HepG2 (cell line): ENCODE results near the gene ACAP3. TPM values are rescaled to one million over a fixed set of nuclear protein-coding genes. Genes with fewer than 3 reads are reported as not detected.
A peak's percentile ranks its signal among the peaks of the same experiment; 100 is the strongest.

Experiments
- ATAC-seq: fragments of 200-7000 bp; cut with Tn5 transposase; 3 replicates; pipeline ENCODE4 v1.9.1; 2020; ENCODE audit warnings: mild to moderate bottlenecking, moderate library complexity
- BruUV-seq: library from RNA; stranded (reverse); fragments of 400-500 nt; replicated peaks from 2 replicates; lab custom pipeline; 2021; lab: Mats Ljungman, UMichigan
- CTCF ChIA-PET: fragments of 300-600 bp; formaldehyde crosslinking; extraction: SDS; loops from one replicate; lab custom pipeline; 2021; ENCODE audit warnings: low total read pairs, inconsistent platforms, low intra/inter-chr PET ratio; lab: Yijun Ruan, JAX
- POLR2A ChIA-PET: fragments of 350-600 bp; sonication (Branson Sonifier 250); formaldehyde crosslinking; loops from one replicate; lab custom pipeline; 2020; ENCODE audit warnings: antibody characterized with exemption, inconsistent platforms; lab: Yijun Ruan, JAX
- DNase-seq: peaks from one replicate; pipeline ENCODE4 v3.0.0-alpha.2; 2015; ENCODE audit warnings: low spot score
- FAIRE-seq: peaks from 3 replicates; lab custom pipeline; 2011; peaks lifted over from hg19 to GRCh38; lab: Jason Lieb, UNC
- H2AFZ ChIP-seq: one replicate; pipeline ENCODE4 v1.6.1; 2011; ENCODE audit warnings: low read length, inconsistent platforms
- H3K27ac ChIP-seq: fragments of 300-600 bp; 3 replicates; pipeline ENCODE4 v1.8.0; 2011; ENCODE audit warnings: mixed run types, mild to moderate bottlenecking, mixed read lengths, low read length, inconsistent platforms; ENCODE audit not compliant: insufficient read depth; ENCODE audit errors: extremely low read length
- H3K27me3 ChIP-seq, 2 experiments: fragments of 200-600 bp in 1 of 2; 2 replicates in 1 of 2; 3 replicates in 1 of 2; pipeline versions ENCODE4 v1.6.0 to v1.8.0; 2011; ENCODE audit warnings: low read length in 2 of 2, mild to moderate bottlenecking in 2 of 2, moderate library complexity in 2 of 2, inconsistent platforms in 1 of 2; ENCODE audit not compliant: insufficient read depth in 2 of 2, control insufficient read depth in 1 of 2
- H3K36me3 ChIP-seq, 2 experiments: fragments of 200-600 bp in 1 of 2; replicated peaks in 1 of 2; 2 replicates in 1 of 2; 3 replicates in 1 of 2; pipeline versions ENCODE4 v1.5.1 to v1.8.0; 2011; ENCODE audit warnings: low read length in 2 of 2, inconsistent platforms in 1 of 2; ENCODE audit not compliant: insufficient read depth in 2 of 2, control insufficient read depth in 1 of 2
- H3K4me1 ChIP-seq: 2 replicates; pipeline ENCODE4 v1.5.1; 2012; ENCODE audit warnings: low read length, inconsistent platforms; ENCODE audit not compliant: insufficient read depth
- H3K4me2 ChIP-seq: 2 replicates; pipeline ENCODE4 v1.6.0; 2011; ENCODE audit warnings: low read depth, low read length, inconsistent platforms
- H3K4me3 ChIP-seq, 3 experiments: fragments of 200-600 bp in 1 of 3; sonication (generic), shearing (Covaris generic) in 1 of 3; replicated peaks in 1 of 3; 2 replicates each; pipeline ENCODE4 v1.5.1; 2011 to 2016; ENCODE audit warnings: low read length in 3 of 3, inconsistent platforms in 2 of 3, low read depth in 2 of 3, mild to moderate bottlenecking in 2 of 3, control low read depth in 1 of 3, mixed read lengths in 1 of 3; ENCODE audit not compliant: insufficient read depth in 1 of 3
- H3K79me2 ChIP-seq: one replicate; pipeline ENCODE4 v1.6.1; 2011; ENCODE audit warnings: low read length, inconsistent platforms; ENCODE audit not compliant: insufficient read depth
- H3K9ac ChIP-seq: 2 replicates; pipeline ENCODE4 v1.6.0; 2011; ENCODE audit warnings: mild to moderate bottlenecking, low read depth, low read length, inconsistent platforms; ENCODE audit not compliant: insufficient read depth
- H3K9me3 ChIP-seq: 2 replicates; pipeline ENCODE4 v1.5.1; 2012; ENCODE audit warnings: mild to moderate bottlenecking, low read length
- H4K20me1 ChIP-seq: 2 replicates; pipeline ENCODE4 v1.6.0; 2011; ENCODE audit warnings: inconsistent platforms, mild to moderate bottlenecking, low read length, moderate library complexity; ENCODE audit not compliant: insufficient read depth
- CBFB ChIP-seq: sonication (generic); formaldehyde crosslinking; IDR thresholded peaks from 2 replicates; pipeline ENCODE4 v1.4.0; 2020; ENCODE audit warnings: missing genetic modification reagents
- ELF4 ChIP-seq: sonication (generic); formaldehyde crosslinking; IDR thresholded peaks from 2 replicates; pipeline ENCODE4 v1.5.0; 2020; ENCODE audit warnings: missing genetic modification reagents, mild to moderate bottlenecking, moderate library complexity, borderline replicate concordance
- GMEB1 ChIP-seq: sonication (generic); formaldehyde crosslinking; IDR thresholded peaks from 2 replicates; pipeline ENCODE4 v1.5.1; 2020; ENCODE audit warnings: missing genetic modification reagents, mild to moderate bottlenecking, borderline replicate concordance
- HDAC1 ChIP-seq: sonication (generic); formaldehyde crosslinking; IDR thresholded peaks from 2 replicates; pipeline ENCODE4 v1.5.1; 2020; ENCODE audit warnings: mild to moderate bottlenecking, missing genetic modification reagents
- JUN ChIP-seq: sonication (generic); formaldehyde crosslinking; IDR thresholded peaks from 2 replicates; pipeline ENCODE4 v1.4.0; 2020; ENCODE audit warnings: mild to moderate bottlenecking, missing genetic modification reagents
- JUNB ChIP-seq: sonication (generic); formaldehyde crosslinking; IDR thresholded peaks from 2 replicates; pipeline ENCODE4 v1.8.0; 2022; ENCODE audit warnings: missing genetic modification reagents, mild to moderate bottlenecking, borderline replicate concordance
- MED8 ChIP-seq: sonication (generic); formaldehyde crosslinking; IDR thresholded peaks from 2 replicates; pipeline ENCODE4 v1.8.1; 2023; ENCODE audit warnings: mild to moderate bottlenecking, missing genetic modification reagents; ENCODE audit not compliant: insufficient replicate concordance
- NONO ChIP-seq, 2 experiments: fragments of 450-650 bp in 1 of 2; sonication (generic) in 1 of 2; formaldehyde crosslinking in 1 of 2; IDR thresholded peaks in 1 of 2; conservative IDR thresholded peaks in 1 of 2; 2 replicates each; pipeline versions ENCODE4 v1.6.1 to v1.8.0; 2017 to 2022; ENCODE audit warnings: mild to moderate bottlenecking in 1 of 2, missing genetic modification reagents in 1 of 2, moderate library complexity in 1 of 2
- RXRA ChIP-seq: sonication (generic); formaldehyde crosslinking; IDR thresholded peaks from 2 replicates; pipeline ENCODE4 v1.5.1; 2020; ENCODE audit warnings: missing genetic modification reagents
- SIX4 ChIP-seq: sonication (generic); formaldehyde crosslinking; IDR thresholded peaks from 2 replicates; pipeline ENCODE4 v1.4.0; 2020; ENCODE audit warnings: missing genetic modification reagents
- SRF ChIP-seq: IDR thresholded peaks from 2 replicates; pipeline ENCODE4 v1.6.1; 2011; ENCODE audit warnings: mild to moderate bottlenecking, low read depth, low read length, moderate library complexity
- TAF1 ChIP-seq: sonication (generic); formaldehyde crosslinking; IDR thresholded peaks from 2 replicates; pipeline ENCODE4 v1.4.0; 2020; ENCODE audit warnings: missing genetic modification reagents
- TOE1 ChIP-seq: sonication (generic); formaldehyde crosslinking; IDR thresholded peaks from 2 replicates; pipeline ENCODE4 v1.4.0; 2020; ENCODE audit warnings: mild to moderate bottlenecking, missing genetic modification reagents
- ZBTB4 ChIP-seq: sonication (generic); formaldehyde crosslinking; IDR thresholded peaks from 2 replicates; pipeline ENCODE4 v1.4.0; 2020; ENCODE audit warnings: missing genetic modification reagents, mild to moderate bottlenecking, borderline replicate concordance
- ZNF343 ChIP-seq: sonication (generic); formaldehyde crosslinking; IDR thresholded peaks from 2 replicates; pipeline ENCODE4 v1.4.0; 2020; ENCODE audit warnings: mild to moderate bottlenecking, missing genetic modification reagents
- ZNF724P ChIP-seq: sonication (generic); formaldehyde crosslinking; IDR thresholded peaks from 2 replicates; pipeline ENCODE4 v1.8.0; 2022; ENCODE audit warnings: missing genetic modification reagents, borderline replicate concordance
- ZNF737 ChIP-seq: sonication (generic); formaldehyde crosslinking; IDR thresholded peaks from 2 replicates; pipeline ENCODE4 v1.5.0; 2020; ENCODE audit warnings: missing genetic modification reagents, mild to moderate bottlenecking, borderline replicate concordance
- WGBS: methylation state at CpG from one replicate; pipeline ENCODE4 v1.1.6; 2017; ENCODE audit warnings: low lambda C conversion rate; 5-methylcytosine and 5-hydroxymethylcytosine counted together
- in situ Hi-C: cut with HindIII; loops from 2 replicates; pipeline ENCODE4 v1.10.0; 2017; ENCODE audit warnings: low pct_unique_long_range_greater_than_20kb; ENCODE audit not compliant: extremely low pct_ligation_motif_present
- intact Hi-C: fragments of 100-400 bp; cut with micrococcal nuclease; formaldehyde crosslinking; loops from one replicate; pipeline ENCODE4 v1.10.0; 2022; ENCODE audit not compliant: unreplicated experiment
- polyA plus RNA-seq, 8 experiments: library from polyadenylated mRNA; depleted of rRNA in 3 of 8; stranded (reverse) in 7 of 8; unstranded in 1 of 8; fragments of >200 nt; fragmentation: Illumina TruSeq in 4 of 8; extraction: Trizol in 4 of 8; gene quantifications; 2 replicates each; pipeline versions ENCODE4 v1.2.1 to v1.2.3, GENCODE V29; 2011 to 2016; ENCODE audit warnings: low read depth in 4 of 8, missing spikeins in 1 of 8, mixed read lengths in 1 of 8; ENCODE audit not compliant: insufficient read depth in 1 of 8
- total RNA-seq, 5 experiments: library from RNA; depleted of rRNA; stranded (reverse); fragments of >200 nt; fragmentation: Illumina TruSeq; extraction: Trizol; gene quantifications; 2 replicates each; pipeline ENCODE4 v1.2.3, GENCODE V29; 2016; ENCODE audit warnings: low read depth in 1 of 5

Gene ACAP3
- total and polyA plus RNA-seq, 2 of the 13 experiments (the other 11 are each of a cell fraction or from before 2014, with no cell fraction given) = 29.4 to 50.8 TPM

- TF ChIP-seq ELF4 (no peak), RXRA (CRISPR knock-in tag) (peak; percentile 39; the same call in 1 of the 2 replicates), CBFB (0 out of 2 replicates have a peak, but pooled peaks have one; percentile 36), SIX4 (CRISPR knock-in tag) (peak; percentile 73; the same call in 1 of the 2 replicates), MED8 (peak; percentile 26), ZNF343 (CRISPR knock-in tag) (peak; percentile 39; the same call in 1 of the 2 replicates)
Observed at GRCh38 chr1:1347663-1348419, 40.1 kb upstream of the ACAP3 start (continued).

- Histone ChIP-seq H2AFZ (no peak overlapping the region), H3K27ac (peak overlapping the region; percentile 82), H3K27me3 (no peaks in the 10 kb centered on the region), H3K36me3 (no peaks in the 10 kb centered on the region), H3K9me3 (no peaks in the 10 kb centered on the region), H3K4me1 (peaks cover 51% of the 10 kb centered on the region), H3K4me3 (peak overlapping the region; percentile 79 to 89 (median 85)), H3K4me2 (peak overlapping the region; percentile 91), H3K9ac (peak overlapping the region; percentile 91), H4K20me1 (peaks cover 29% of the 10 kb centered on the region; the same call in 1 of the 2 replicates), H3K79me2 (peaks cover 48% of the 10 kb centered on the region)
- ChIA-PET CTCF (no interaction called here), POLR2A (interaction anchor here (0.8 to 2.7 kb wide), 12 partner anchors 12 to 85 kb away, joined by 3 to 38 read pairs (median 6); partner anchors contain the start of genes AURKAIP1, CCNL2, MXRA8 and TAS1R3)
- 69% methylated on average over 9 of the region's 10 CpGs for WGBS
- intact Hi-C loops (loop anchor here (1.0 kb wide), 1 partner anchor 25 kb away; no protein-coding TSS in a partner anchor), in situ Hi-C loops (no loop called here)
- FAIRE-seq (no peak), ATAC-seq (no peak; the same call in 2 of the 3 replicates), DNase-seq (no peak)
- no TSS peak for BruUV-seq
- TF ChIP-seq TOE1 (CRISPR knock-in tag) (no peak), ZBTB4 (CRISPR knock-in tag) (no peak; the same call in 1 of the 2 replicates), NONO (IDR thresholded peaks at IDR 0.05) (no peak), NONO (CRISPR knock-in tag; conservative IDR thresholded peaks at IDR 0.05) (no peak; the same call in 1 of the 2 replicates), JUNB (CRISPR knock-in tag) (no peak), HDAC1 (CRISPR knock-in tag) (no peak), GMEB1 (no peak), JUN (CRISPR knock-in tag) (no peak), TAF1 (no peak), ZNF724P (CRISPR knock-in tag) (no peak), ZNF737 (CRISPR knock-in tag) (no peak), SRF (no peak)
Observed at GRCh38 chr1:1347026-1347595, 39.4 kb upstream of the ACAP3 start.
